OCI-LY7 (cell line): Measurements from ENCODE around the gene EML6.
A peak's percentile ranks its signal among the peaks of the same experiment; 100 is the strongest.

Experiments used
- EZH2phosphoT487 ChIP-seq: fragments of 200-600 bp; sonication (generic); IDR thresholded peaks from 2 replicates; pipeline ENCODE4 v1.6.1; 2018; ENCODE audit warnings: low read depth, borderline replicate concordance, mild to moderate bottlenecking, mixed run types, antibody characterized with exemption, low read length, moderate library complexity, mixed read lengths
- TF ChIP-seq, protein P1 (sequence below): fragments of 200-600 bp; sonication (generic); conservative IDR thresholded peaks from 2 replicates; pipeline ENCODE4 v1.5.1; 2014; ENCODE audit warnings: mild to moderate bottlenecking, antibody characterized with exemption, low read length, moderate library complexity, mixed read lengths

DNA sequence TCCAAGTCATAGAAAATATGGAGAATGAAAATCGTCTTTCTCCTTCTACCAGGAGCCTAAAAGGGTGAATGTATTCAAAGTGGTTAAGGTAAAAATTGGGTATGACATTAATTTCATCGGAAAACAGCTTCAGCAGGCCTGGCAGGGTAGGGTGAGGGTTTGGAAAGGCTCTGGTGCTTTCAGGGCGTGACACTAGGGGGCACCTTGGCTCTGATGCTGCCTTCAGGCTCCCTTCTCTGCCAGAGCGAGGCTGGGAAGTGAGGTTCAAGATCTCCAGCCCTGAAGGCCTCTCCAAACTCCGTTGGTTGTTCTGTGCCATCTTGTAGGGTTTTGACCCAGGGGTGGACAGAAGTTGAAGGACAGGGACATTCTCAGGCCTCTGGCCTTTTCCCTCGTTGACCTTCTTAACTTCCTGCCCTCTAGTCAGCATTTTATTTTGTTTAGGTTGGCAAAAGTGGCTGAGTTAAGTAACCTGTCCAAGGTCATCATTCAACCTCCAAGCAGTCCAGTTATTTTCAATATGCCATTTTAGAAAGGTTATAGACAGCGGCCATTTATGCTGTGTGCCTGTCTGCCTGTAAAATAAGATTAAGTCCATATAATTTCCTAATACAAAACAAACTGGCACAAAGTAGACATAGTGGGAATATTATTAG is 40.3 kb downstream of the EML6 start:
- TF ChIP-seq, protein P1, sequence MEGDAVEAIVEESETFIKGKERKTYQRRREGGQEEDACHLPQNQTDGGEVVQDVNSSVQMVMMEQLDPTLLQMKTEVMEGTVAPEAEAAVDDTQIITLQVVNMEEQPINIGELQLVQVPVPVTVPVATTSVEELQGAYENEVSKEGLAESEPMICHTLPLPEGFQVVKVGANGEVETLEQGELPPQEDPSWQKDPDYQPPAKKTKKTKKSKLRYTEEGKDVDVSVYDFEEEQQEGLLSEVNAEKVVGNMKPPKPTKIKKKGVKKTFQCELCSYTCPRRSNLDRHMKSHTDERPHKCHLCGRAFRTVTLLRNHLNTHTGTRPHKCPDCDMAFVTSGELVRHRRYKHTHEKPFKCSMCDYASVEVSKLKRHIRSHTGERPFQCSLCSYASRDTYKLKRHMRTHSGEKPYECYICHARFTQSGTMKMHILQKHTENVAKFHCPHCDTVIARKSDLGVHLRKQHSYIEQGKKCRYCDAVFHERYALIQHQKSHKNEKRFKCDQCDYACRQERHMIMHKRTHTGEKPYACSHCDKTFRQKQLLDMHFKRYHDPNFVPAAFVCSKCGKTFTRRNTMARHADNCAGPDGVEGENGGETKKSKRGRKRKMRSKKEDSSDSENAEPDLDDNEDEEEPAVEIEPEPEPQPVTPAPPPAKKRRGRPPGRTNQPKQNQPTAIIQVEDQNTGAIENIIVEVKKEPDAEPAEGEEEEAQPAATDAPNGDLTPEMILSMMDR: peak; percentile 84
- no peak for TF ChIP-seq EZH2phosphoT487
